H9 (cell line): ENCODE measurements around the gene ERVW-1. TPM values are rescaled to one million over a fixed set of nuclear protein-coding genes. Genes with fewer than 3 reads are reported as not detected.

Source experiments
- DNase-seq: peaks from one replicate; pipeline ENCODE4 v3.0.0-alpha.2; 2017
- H2AFZ ChIP-seq: one replicate; pipeline ENCODE4 v1.6.1; 2013; ENCODE audit warnings: mild to moderate bottlenecking, low read length, control low read depth, moderate library complexity
- H2AK5ac ChIP-seq: 2 replicates; pipeline ENCODE4 v1.6.1; 2013; ENCODE audit warnings: low read length, control low read depth, mixed read lengths; ENCODE audit not compliant: insufficient read length
- H2BK120ac ChIP-seq: one replicate; pipeline ENCODE4 v1.6.1; 2013; ENCODE audit warnings: low read depth, mild to moderate bottlenecking, low read length, control low read depth, inconsistent platforms; ENCODE audit not compliant: poor library complexity, severe bottlenecking
- H2BK12ac ChIP-seq: 2 replicates; pipeline ENCODE4 v1.6.1; 2013; ENCODE audit warnings: low read length, control low read depth, mixed read lengths, low read depth; ENCODE audit not compliant: insufficient read length
- H2BK15ac ChIP-seq: 2 replicates; pipeline ENCODE4 v1.6.1; 2013; ENCODE audit warnings: low read depth, low read length, control low read depth
- H2BK20ac ChIP-seq: one replicate; pipeline ENCODE4 v1.6.1; 2013; ENCODE audit warnings: low read depth, mild to moderate bottlenecking, low read length, control low read depth, inconsistent platforms; ENCODE audit not compliant: poor library complexity, severe bottlenecking
- H2BK5ac ChIP-seq: 2 replicates; pipeline ENCODE4 v1.6.1; 2013; ENCODE audit warnings: low read length, control low read depth, mixed read lengths; ENCODE audit not compliant: insufficient read length
- H3K14ac ChIP-seq: 2 replicates; pipeline ENCODE4 v1.6.1; 2013; ENCODE audit warnings: low read length, control low read depth; ENCODE audit not compliant: insufficient read depth
- H3K18ac ChIP-seq: 2 replicates; pipeline ENCODE4 v1.6.1; 2013; ENCODE audit warnings: low read depth, mild to moderate bottlenecking, mixed read lengths, low read length, control low read depth; ENCODE audit not compliant: insufficient read length
- H3K23ac ChIP-seq: 2 replicates; pipeline ENCODE4 v1.6.1; 2013; ENCODE audit warnings: low read length, control low read depth, mixed read lengths, low read depth; ENCODE audit not compliant: insufficient read length
- H3K23me2 ChIP-seq: 2 replicates; pipeline ENCODE4 v1.6.1; 2013; ENCODE audit warnings: low read depth, mild to moderate bottlenecking, mixed read lengths, low read length, control low read depth; ENCODE audit not compliant: insufficient read length, poor library complexity, severe bottlenecking
- H3K27ac ChIP-seq: 2 replicates; pipeline ENCODE4 v1.5.1; 2013; ENCODE audit warnings: low read length, control low read depth, mixed read lengths, low read depth; ENCODE audit not compliant: insufficient read length
- H3K27me3 ChIP-seq: 2 replicates; pipeline ENCODE4 v1.6.1; 2013; ENCODE audit warnings: low read length, control low read depth, inconsistent platforms; ENCODE audit not compliant: insufficient read depth
- H3K4ac ChIP-seq: 2 replicates; pipeline ENCODE4 v1.6.1; 2013; ENCODE audit warnings: low read depth, mild to moderate bottlenecking, control low read depth, inconsistent platforms, low read length, moderate library complexity
- H3K4me1 ChIP-seq: 2 replicates; pipeline ENCODE4 v1.6.1; 2013; ENCODE audit warnings: low read length, control low read depth, inconsistent platforms; ENCODE audit not compliant: insufficient read depth
- H3K4me2 ChIP-seq: 2 replicates; pipeline ENCODE4 v1.6.1; 2013; ENCODE audit warnings: low read length, control low read depth, mixed read lengths; ENCODE audit not compliant: insufficient read length, insufficient read depth
- H3K56ac ChIP-seq: 2 replicates; pipeline ENCODE4 v1.6.1; 2013; ENCODE audit warnings: low read depth, mild to moderate bottlenecking, mixed read lengths, low read length, control low read depth; ENCODE audit not compliant: insufficient read length
- H3K79me1 ChIP-seq: 2 replicates; pipeline ENCODE4 v1.6.1; 2013; ENCODE audit warnings: low read depth, mild to moderate bottlenecking, moderate library complexity, low read length, control low read depth, inconsistent platforms; ENCODE audit not compliant: insufficient read depth, poor library complexity, severe bottlenecking
- H3K79me2 ChIP-seq: 2 replicates; pipeline ENCODE4 v1.6.1; 2013; ENCODE audit warnings: low read length, control low read depth, inconsistent platforms; ENCODE audit not compliant: insufficient read depth
- H3K9ac ChIP-seq: 2 replicates; pipeline ENCODE4 v1.6.1; 2013; ENCODE audit warnings: low read length, control low read depth, mixed read lengths; ENCODE audit not compliant: insufficient read length; ENCODE audit errors: extremely low read depth
- H3K9me3 ChIP-seq: one replicate; pipeline ENCODE4 v1.6.1; 2013; ENCODE audit warnings: low read depth, low read length, inconsistent platforms; ENCODE audit not compliant: control insufficient read depth
- H3T11ph ChIP-seq: one replicate; pipeline ENCODE4 v1.6.1; 2013; ENCODE audit warnings: mild to moderate bottlenecking, low read length, control low read depth, inconsistent platforms
- H4K20me1 ChIP-seq: one replicate; pipeline ENCODE4 v1.6.1; 2013; ENCODE audit not compliant: control insufficient read depth, insufficient read length, insufficient read depth
- H4K5ac ChIP-seq: 2 replicates; pipeline ENCODE4 v1.6.1; 2013; ENCODE audit warnings: low read depth, mild to moderate bottlenecking, mixed read lengths, low read length, control low read depth; ENCODE audit not compliant: insufficient read length
- H4K8ac ChIP-seq: replicated peaks from 2 replicates; pipeline ENCODE4 v1.6.1; 2013; ENCODE audit warnings: low read length, control low read depth, mixed read lengths, low read depth; ENCODE audit not compliant: insufficient read length
- H4K91ac ChIP-seq: 2 replicates; pipeline ENCODE4 v1.6.1; 2013; ENCODE audit warnings: low read depth, mild to moderate bottlenecking, moderate library complexity, mixed read lengths, low read length, control low read depth; ENCODE audit not compliant: insufficient read length
- H3K27ac Mint-ChIP-seq, 3 experiments: 2 replicates in 2 of 3; 3 replicates in 1 of 3; pipeline ENCODE4 v1.8.0; 2020 to 2021; ENCODE audit warnings: mixed read lengths in 3 of 3, mild to moderate bottlenecking in 1 of 3, moderate library complexity in 1 of 3
- H3K27me3 Mint-ChIP-seq: 2 replicates; pipeline ENCODE4 v1.8.0; 2021; ENCODE audit warnings: low read depth, mild to moderate bottlenecking, moderate library complexity, mixed read lengths
- H3K36me3 Mint-ChIP-seq, 3 experiments: 2 replicates in 2 of 3; 3 replicates in 1 of 3; pipeline ENCODE4 v1.8.0; 2020 to 2021; ENCODE audit warnings: low read depth in 3 of 3, mixed read lengths in 3 of 3; ENCODE audit not compliant: insufficient read depth in 1 of 3
- H3K4me1 Mint-ChIP-seq, 2 experiments: 2 replicates each; pipeline ENCODE4 v1.8.0; 2020; ENCODE audit warnings: mixed read lengths in 2 of 2
- H3K4me3 Mint-ChIP-seq, 2 experiments: 2 replicates in 1 of 2; 3 replicates in 1 of 2; pipeline ENCODE4 v1.8.0; 2020 to 2021; ENCODE audit warnings: mild to moderate bottlenecking in 2 of 2, mixed read lengths in 2 of 2, moderate library complexity in 1 of 2
- H3K9me3 Mint-ChIP-seq, 2 experiments: 2 replicates in 1 of 2; 3 replicates in 1 of 2; pipeline ENCODE4 v1.8.0; 2020; ENCODE audit warnings: mild to moderate bottlenecking in 2 of 2, mixed read lengths in 2 of 2, moderate library complexity in 1 of 2
- CTCF ChIP-seq: fragments of 200-600 bp; sonication (generic); conservative IDR thresholded peaks from 3 replicates; pipeline ENCODE4 v1.8.0; 2021; ENCODE audit warnings: antibody characterized with exemption, mild to moderate bottlenecking
- WGBS: extraction: QIAGEN DNeasy Blood & Tissue Kit; methylation state at CpG from one replicate; pipeline ENCODE4 v1.1.7; 2013; ENCODE audit warnings: missing lambda C conversion rate, low lambda C conversion rate, mixed read lengths; ENCODE audit not compliant: insufficient read length; ENCODE audit errors: extremely low coverage; 5-methylcytosine and 5-hydroxymethylcytosine counted together
- total RNA-seq: library from RNA; stranded (reverse); gene quantifications from 2 replicates; pipeline ENCODE4 v1.2.1, GENCODE V29; 2021

Gene ERVW-1
- total RNA-seq, 1 experiment from 2014 or later: not detected

- peak; percentile 19; the same call in 1 of the 3 replicates for TF ChIP-seq CTCF
- H2AK5ac ChIP-seq: no peak overlapping the region
- no peak overlapping the region for H4K91ac ChIP-seq
- no peak overlapping the region for H3K14ac ChIP-seq
- no peak overlapping the region for H2BK120ac ChIP-seq
- no peak overlapping the region for H3K23ac ChIP-seq
- Mint-ChIP-seq H3K4me3 (no peak overlapping the region), H3K36me3 (no peaks in the 10 kb centered on the region), H3K4me1 (peaks cover 15 to 20% of the 10 kb centered on the region in 2 experiments), H3K27ac (no peak overlapping the region), H3K27me3 (peaks cover 3% of the 10 kb centered on the region), H3K9me3 (no peaks in the 10 kb centered on the region; a peak in 1 of 5 replicates)
- no peak overlapping the region for H3K4ac ChIP-seq
- no peak overlapping the region for H2BK5ac ChIP-seq
- H3T11ph ChIP-seq: no peak overlapping the region
- no peak overlapping the region for H3K56ac ChIP-seq
- H3K18ac ChIP-seq: no peak overlapping the region
- no peak overlapping the region for H3K4me2 ChIP-seq
- H3K4me1 ChIP-seq: no peaks in the 10 kb centered on the region; the same call in 1 of the 2 replicates
- H3K9me3 ChIP-seq: no peaks in the 10 kb centered on the region
- no CpG with 5 or more reads among the region's 20 CpGs for WGBS
- no peak overlapping the region for H4K5ac ChIP-seq
- H3K23me2 ChIP-seq: peaks cover 3% of the 10 kb centered on the region
- no peak overlapping the region for H2BK20ac ChIP-seq
- H3K27me3 ChIP-seq: no peaks in the 10 kb centered on the region
- H3K27ac ChIP-seq: no peak overlapping the region
- no peaks in the 10 kb centered on the region for H3K79me1 ChIP-seq
- no peaks in the 10 kb centered on the region for H4K20me1 ChIP-seq
- peak overlapping the region; percentile 79 for H2AFZ ChIP-seq
- H4K8ac ChIP-seq: no peak overlapping the region
- no peak overlapping the region for H2BK12ac ChIP-seq
- no peaks in the 10 kb centered on the region for H3K79me2 ChIP-seq
- H2BK15ac ChIP-seq: no peak overlapping the region
- no peak overlapping the region for H3K9ac ChIP-seq
- peak; percentile 73 for DNase-seq
Observed at GRCh38 chr7:92425311-92425947, 52.3 kb downstream of the ERVW-1 start.
